Fibroblast of mammary gland (primary cell): Measurements from ENCODE around the gene AUNIP.

ENCODE experiments used
- DNase-seq: peaks from one replicate; pipeline ENCODE4 v3.0.0-alpha.2; 2010; ENCODE audit warnings: low read depth
- H3K4me3 ChIP-seq: 2 replicates; pipeline ENCODE4 v1.5.1; 2011; ENCODE audit warnings: low read depth, mild to moderate bottlenecking, low read length, moderate library complexity; ENCODE audit not compliant: control insufficient read depth
- TF ChIP-seq, protein P1 (sequence below): conservative IDR thresholded peaks from 2 replicates; pipeline ENCODE4 v1.5.1; 2011; ENCODE audit warnings: low read depth, low read length, inconsistent platforms; ENCODE audit not compliant: control insufficient read depth, insufficient read depth

Gene AUNIP

DNA sequence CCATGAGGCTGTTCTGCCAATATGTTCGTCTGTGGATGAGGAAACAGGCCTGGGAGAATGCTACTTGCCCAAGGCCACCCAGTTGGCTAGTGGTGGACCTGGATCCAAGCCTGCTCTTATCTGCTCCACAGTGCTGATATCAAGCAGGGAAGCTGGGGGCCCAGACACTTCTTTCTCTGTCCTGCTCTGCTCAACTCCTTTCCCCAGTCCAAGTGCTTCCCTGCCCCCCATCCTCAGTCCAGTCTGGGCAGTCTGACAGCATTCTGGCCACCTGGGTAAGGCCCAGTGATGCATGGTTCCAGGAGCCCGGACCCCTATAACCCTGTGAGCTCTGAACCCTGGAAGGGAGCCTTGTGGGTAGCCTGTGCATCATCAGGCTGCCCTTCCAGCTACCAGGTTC lies 20.4 kb upstream of the AUNIP start:
- H3K4me3 ChIP-seq, result no peak overlapping the region
- no peak for DNase-seq
- TF ChIP-seq, protein P1, sequence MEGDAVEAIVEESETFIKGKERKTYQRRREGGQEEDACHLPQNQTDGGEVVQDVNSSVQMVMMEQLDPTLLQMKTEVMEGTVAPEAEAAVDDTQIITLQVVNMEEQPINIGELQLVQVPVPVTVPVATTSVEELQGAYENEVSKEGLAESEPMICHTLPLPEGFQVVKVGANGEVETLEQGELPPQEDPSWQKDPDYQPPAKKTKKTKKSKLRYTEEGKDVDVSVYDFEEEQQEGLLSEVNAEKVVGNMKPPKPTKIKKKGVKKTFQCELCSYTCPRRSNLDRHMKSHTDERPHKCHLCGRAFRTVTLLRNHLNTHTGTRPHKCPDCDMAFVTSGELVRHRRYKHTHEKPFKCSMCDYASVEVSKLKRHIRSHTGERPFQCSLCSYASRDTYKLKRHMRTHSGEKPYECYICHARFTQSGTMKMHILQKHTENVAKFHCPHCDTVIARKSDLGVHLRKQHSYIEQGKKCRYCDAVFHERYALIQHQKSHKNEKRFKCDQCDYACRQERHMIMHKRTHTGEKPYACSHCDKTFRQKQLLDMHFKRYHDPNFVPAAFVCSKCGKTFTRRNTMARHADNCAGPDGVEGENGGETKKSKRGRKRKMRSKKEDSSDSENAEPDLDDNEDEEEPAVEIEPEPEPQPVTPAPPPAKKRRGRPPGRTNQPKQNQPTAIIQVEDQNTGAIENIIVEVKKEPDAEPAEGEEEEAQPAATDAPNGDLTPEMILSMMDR, result no peak

DNA sequence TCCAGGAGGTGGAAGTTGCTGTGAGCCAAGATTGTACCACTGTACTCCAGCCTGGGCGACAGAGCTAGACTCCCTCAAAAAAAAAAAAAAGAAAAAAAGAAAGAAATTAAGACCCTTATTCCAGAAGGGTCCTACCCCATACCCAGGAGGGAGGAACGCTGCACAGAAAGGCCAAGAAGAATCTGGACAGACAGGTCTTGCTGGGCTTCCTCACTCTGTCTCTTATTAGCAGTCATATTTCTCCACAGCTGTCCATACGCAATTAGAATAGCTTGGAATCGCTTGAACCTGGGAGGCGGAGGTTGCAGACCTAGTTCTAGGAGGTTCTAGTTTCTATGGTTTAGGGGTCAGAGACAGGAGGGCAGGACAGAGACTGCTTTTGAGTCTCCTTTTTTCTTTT lies 19.4 kb upstream of the AUNIP start:
- DNase-seq, result no peak
- H3K4me3 ChIP-seq, result no peak overlapping the region
- TF ChIP-seq, protein P1, result no peak

DNA sequence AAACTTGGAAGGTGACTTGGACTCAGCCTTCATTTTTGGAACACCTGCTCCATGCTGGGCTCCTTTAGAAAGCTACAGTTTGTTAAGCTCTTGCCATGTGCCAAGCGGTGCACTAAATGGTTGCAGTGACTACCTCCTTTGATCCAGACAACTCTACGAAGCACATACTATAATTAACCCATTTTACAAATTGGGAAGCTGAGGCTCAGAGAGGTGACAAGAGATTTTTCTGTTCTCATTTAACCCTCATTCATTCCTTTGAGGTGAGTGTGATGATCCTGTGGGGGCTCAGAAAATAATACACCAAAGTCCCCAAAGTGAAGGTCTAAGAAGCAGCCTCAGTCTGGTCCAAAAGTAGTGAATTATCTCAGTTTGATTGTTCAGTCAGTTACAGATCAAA lies 17.9 kb upstream of the AUNIP start:
- H3K4me3 ChIP-seq, result no peak overlapping the region
- DNase-seq, result no peak
- TF ChIP-seq, protein P1, result no peak

DNA sequence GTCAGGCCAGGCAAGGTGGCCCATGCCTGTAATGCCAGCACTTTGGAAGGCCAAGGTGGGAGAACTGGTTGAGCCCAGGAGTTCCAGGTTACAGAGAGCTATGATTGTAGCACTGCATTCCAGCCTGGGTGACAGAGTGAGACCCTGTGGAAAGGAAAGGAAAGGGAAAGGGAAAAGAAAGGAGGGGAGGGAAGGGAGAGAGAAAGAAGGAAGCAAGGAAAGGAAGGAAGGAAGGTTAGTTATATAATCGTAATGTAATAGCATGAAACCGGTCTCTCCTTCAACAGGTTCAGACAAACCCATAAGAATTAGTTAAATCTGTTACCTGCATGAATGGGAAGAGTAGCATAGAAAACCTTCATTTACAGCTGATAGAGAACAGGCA lies 17.4 kb upstream of the AUNIP start:
- no peak overlapping the region for H3K4me3 ChIP-seq

DNA sequence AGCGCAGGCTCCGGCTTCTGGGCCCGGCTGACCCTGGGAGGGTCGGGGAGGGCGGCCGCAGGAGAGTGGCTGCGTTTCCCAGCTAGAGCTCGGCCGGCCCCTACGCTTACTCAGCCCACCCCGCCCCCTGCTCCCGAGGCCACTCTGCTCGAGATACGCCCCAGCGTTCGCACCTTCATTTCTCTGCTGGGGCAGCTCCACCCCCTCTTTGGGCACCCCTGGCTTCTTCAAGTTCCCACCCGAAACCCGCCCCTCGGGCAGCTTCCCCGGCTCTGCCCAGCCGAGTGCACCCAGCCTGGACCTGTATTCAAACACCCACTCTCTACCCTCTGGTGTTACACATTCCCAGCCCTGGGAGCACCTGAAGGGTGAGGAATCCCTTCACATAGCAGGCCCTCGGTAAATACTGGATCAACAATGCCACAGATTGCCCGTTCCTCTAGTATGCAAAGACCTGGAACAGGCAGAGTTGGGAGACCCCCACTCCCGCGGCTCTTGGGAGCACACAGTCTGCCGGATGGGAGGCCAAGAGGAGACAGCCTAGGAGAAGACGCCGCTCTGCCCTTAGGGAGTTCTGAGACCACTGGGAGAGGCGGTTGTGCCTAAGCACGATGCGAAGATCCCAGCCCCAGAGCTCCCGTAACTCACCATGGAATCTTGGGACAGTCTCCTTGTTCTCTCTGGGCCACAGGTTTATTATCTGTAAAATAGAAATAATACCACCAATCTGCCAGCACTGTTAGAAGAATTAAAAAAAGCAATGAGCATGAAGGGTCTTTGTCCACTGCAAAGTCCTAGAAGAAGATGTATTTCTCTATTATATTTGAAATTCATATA lies 16.8 kb upstream of the AUNIP start:
- TF ChIP-seq, protein P1, result no peak
- no peak for DNase-seq
- peak overlapping the region; percentile 63 for H3K4me3 ChIP-seq

More for the DNA sequence above, 17.4 kb upstream of the AUNIP start:
- TF ChIP-seq, protein P1, result no peak
- no peak for DNase-seq

DNA sequence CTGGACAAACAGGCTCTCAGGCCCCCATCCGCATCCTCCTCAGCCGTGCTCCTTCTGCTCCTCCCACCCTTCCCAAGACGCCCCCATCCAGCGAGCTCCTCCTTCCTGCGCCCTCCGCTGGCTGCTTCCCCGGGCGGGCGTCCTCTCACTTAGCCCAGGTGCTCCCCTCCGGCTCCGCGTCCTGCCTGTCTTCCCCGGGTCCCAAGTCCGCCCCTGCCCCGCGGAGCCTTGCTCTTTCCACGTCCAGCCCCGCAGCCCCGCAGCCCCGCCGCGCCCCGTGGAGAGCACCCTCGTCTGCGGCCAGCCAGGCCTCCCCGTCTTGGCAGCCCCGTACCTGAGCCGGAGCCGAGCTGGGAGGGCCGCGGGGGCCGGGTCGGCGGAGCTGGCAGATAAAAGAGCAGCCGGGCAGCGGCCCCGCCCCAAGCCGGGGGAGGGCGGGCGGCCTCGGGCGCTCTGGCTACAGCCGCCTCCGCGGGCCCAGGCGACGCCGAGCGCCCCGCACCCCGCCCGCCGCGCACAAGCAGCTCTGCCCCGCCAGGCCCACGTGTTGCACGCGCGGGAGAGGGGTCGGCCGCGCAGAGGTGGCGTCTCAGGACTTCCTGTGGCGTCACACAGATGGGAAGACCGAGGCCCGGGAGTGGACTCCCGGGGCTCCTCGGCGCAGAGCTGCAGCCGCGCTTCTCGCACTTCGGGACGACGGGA lies 16.0 kb upstream of the AUNIP start, which contains the start of gene PAQR7:
PAQR7 (minus strand) TSS at position 555 of the 702 bp plus-strand sequence. CDS start 11,869 bp downstream, outside the sequence.
- peak within 1 kb of the TSS; percentile 63 for H3K4me3 ChIP-seq
- TF ChIP-seq, protein P1, result no peak
- peak; percentile 60 for DNase-seq
